Natural killer cell (primary cell): ENCODE data around the gene PPP2R3B. TPM values are rescaled to one million over a fixed set of nuclear protein-coding genes. Genes with fewer than 3 reads are reported as not detected.
"Not testable (repeated sequence)": the region's sequence is repeated elsewhere in the genome, so short reads cannot be mapped to it uniquely, and the experiment has no call there.

Experiments used
- ATAC-seq, 3 donors: fragments of 150-1000 bp in 2 of 3; fragments of 200-7000 bp in 1 of 3; cut with Tn5 transposase; 1 replicate in 1 of 3; 2 replicates in 2 of 3; pipeline ENCODE4 v1.10.0; 2021; ENCODE audit warnings: mild to moderate bottlenecking in 2 of 3, moderate library complexity in 2 of 3
- DNase-seq, 2 donors: peaks; one replicate each; pipeline versions ENCODE4 v3.0.0 to v3.0.0-alpha.2; 2013 to 2021; ENCODE audit warnings: mixed read lengths in 1 of 2
- H3K27ac ChIP-seq: one replicate; pipeline ENCODE4 v1.5.1; 2013; ENCODE audit warnings: mild to moderate bottlenecking, low read length
- H3K27me3 ChIP-seq: one replicate; pipeline ENCODE4 v1.6.1; 2013; ENCODE audit warnings: low read length; ENCODE audit not compliant: control insufficient read depth, insufficient read depth
- H3K36me3 ChIP-seq: one replicate; pipeline ENCODE4 v1.6.1; 2013; ENCODE audit warnings: low read length; ENCODE audit not compliant: control insufficient read depth, insufficient read depth
- H3K4me1 ChIP-seq: one replicate; pipeline ENCODE4 v1.6.1; 2013; ENCODE audit warnings: low read length; ENCODE audit not compliant: control insufficient read depth, insufficient read depth
- H3K4me3 ChIP-seq: one replicate; pipeline ENCODE4 v1.5.1; 2013; ENCODE audit warnings: low read length
- H3K9me3 ChIP-seq: one replicate; pipeline ENCODE4 v1.6.1; 2013; ENCODE audit warnings: low read length; ENCODE audit not compliant: control insufficient read depth, insufficient read depth
- H3K27ac Mint-ChIP-seq, 2 donors: one replicate each; pipeline ENCODE4 v1.8.0; 2022; ENCODE audit warnings: mild to moderate bottlenecking in 2 of 2, mixed read lengths in 2 of 2, moderate library complexity in 1 of 2
- H3K27me3 Mint-ChIP-seq, 2 donors: one replicate each; pipeline ENCODE4 v1.8.0; 2022; ENCODE audit warnings: low read depth in 2 of 2, mixed read lengths in 2 of 2
- H3K36me3 Mint-ChIP-seq: one replicate; pipeline ENCODE4 v1.8.0; 2022; ENCODE audit warnings: mixed read lengths
- H3K4me1 Mint-ChIP-seq, 2 donors: one replicate each; pipeline ENCODE4 v1.8.0; 2022; ENCODE audit warnings: mixed read lengths in 2 of 2
- H3K4me3 Mint-ChIP-seq: one replicate; pipeline ENCODE4 v1.8.0; 2022; ENCODE audit warnings: mild to moderate bottlenecking, moderate library complexity, mixed read lengths
- H3K9me3 Mint-ChIP-seq, 2 donors: one replicate each; pipeline ENCODE4 v1.8.0; 2022; ENCODE audit warnings: mixed read lengths in 2 of 2
- CTCF ChIP-seq: fragments of 200-600 bp; IDR thresholded peaks from one replicate; pipeline ENCODE4 v1.8.0; 2022; ENCODE audit warnings: antibody characterized with exemption
- whole genome bisulfite sequencing: methylation state at CpG from one replicate; pipeline ENCODE4 v1.1.7; 2013; ENCODE audit warnings: missing lambda C conversion rate; ENCODE audit not compliant: insufficient coverage; 5-methylcytosine and 5-hydroxymethylcytosine counted together
- intact Hi-C: fragments of 100-400 bp; cut with micrococcal nuclease; formaldehyde crosslinking; loops from one replicate; pipeline ENCODE4 v1.14.2; 2022
- total RNA-seq, 4 donors: library from RNA; stranded (reverse); fragments of 120-200 nt in 1 of 4; gene quantifications; one replicate each; pipeline versions ENCODE4 v1.2.3 to v1.2.4, GENCODE V29; 2013 to 2022

Gene PPP2R3B
- total RNA-seq, 3 donors from 2014 or later (not counting 1 experiment from before 2014, with no cell fraction given) = 14.0 to 19.4 (median 14.6) TPM

GRCh38 chrX:433771-434170 is 47.1 kb upstream of the PPP2R3B start:
- Histone ChIP-seq H3K27ac (no peak overlapping the region), H3K4me3 (no peak overlapping the region), H3K36me3 (no peaks in the 10 kb centered on the region), H3K27me3 (peaks cover under 1% of the 10 kb centered on the region), H3K9me3 (no peaks in the 10 kb centered on the region), H3K4me1 (no peaks in the 10 kb centered on the region)
- intact Hi-C loops = no loop called here
- no peak overlapping the region for H3K27ac Mint-ChIP-seq
- H3K36me3 Mint-ChIP-seq = no peaks in the 10 kb centered on the region
- DNase-seq (no peak), ATAC-seq (no peak)
- peaks cover 0 to 7% of the 10 kb centered on the region in 2 donors for H3K4me1 Mint-ChIP-seq
- H3K9me3 Mint-ChIP-seq = peaks cover 10 to 11% of the 10 kb centered on the region in 2 donors
- no peak overlapping the region for H3K4me3 Mint-ChIP-seq
- WGBS = 92% methylated on average over 26 of the region's 26 CpGs
- no peak for TF ChIP-seq CTCF
- H3K27me3 Mint-ChIP-seq = peaks cover 3 to 5% of the 10 kb centered on the region in 2 donors

DNA sequence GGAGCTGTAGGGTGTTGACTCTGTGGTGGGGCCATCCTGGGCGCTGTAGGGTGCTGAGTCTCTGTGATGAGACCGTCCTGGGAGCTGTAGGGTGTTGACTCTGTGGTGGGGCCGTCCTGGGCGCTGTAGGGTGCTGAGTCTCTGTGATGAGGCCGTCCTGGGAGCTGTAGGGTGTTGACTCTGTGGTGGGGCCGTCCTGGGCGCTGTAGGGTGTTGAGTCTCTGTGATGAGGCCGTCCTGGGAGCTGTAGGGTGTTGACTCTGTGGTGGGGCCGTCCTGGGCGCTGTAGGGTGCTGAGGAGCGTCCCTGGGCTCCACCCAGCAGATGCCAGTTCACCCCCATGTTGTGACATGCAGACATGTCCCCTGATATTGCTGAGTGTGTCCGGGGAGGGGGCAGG is 46.0 kb upstream of the PPP2R3B start:
- H3K27ac Mint-ChIP-seq, H3K4me1 ChIP-seq, ATAC-seq, H3K36me3 ChIP-seq, H3K4me3 ChIP-seq, DNase-seq, H3K27me3 Mint-ChIP-seq, H3K27me3 ChIP-seq, H3K27ac ChIP-seq, H3K36me3 Mint-ChIP-seq, H3K9me3 ChIP-seq, H3K4me1 Mint-ChIP-seq, intact Hi-C loops, H3K4me3 Mint-ChIP-seq: not testable (repeated sequence)
- peaks cover 10 to 11% of the 10 kb centered on the region in 2 donors for H3K9me3 Mint-ChIP-seq
- WGBS = 91% methylated on average over 8 of the region's 12 CpGs

DNA sequence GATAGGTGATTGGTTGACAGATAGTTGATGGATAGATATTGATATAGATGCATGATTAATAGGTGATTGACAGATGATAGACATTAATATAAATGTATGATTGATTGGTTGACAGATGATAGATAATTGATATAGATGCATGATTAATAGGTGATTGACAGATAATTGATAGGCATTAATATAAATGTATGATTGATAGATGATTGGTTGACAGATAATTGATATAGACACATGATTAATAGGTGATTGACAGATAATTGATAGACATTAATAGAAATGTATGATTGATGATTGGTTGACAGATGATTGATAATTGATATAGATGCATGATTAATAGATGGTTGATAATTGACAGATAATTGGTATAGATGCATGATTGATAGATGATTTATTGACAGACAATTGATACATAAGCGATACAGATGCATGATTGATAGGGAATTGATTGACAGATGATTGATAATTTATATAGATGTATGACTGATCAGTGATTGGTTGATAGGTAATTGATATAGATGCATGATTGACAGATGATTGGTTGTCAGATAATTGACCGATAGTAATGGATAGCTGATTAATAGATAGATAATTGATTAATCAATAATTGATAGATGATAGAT is 44.9 kb upstream of the PPP2R3B start:
- intact Hi-C loops = no loop called here
- no peaks in the 10 kb centered on the region for H3K36me3 ChIP-seq
- peaks cover 0 to 4% of the 10 kb centered on the region in 2 donors for H3K4me1 Mint-ChIP-seq

GRCh38 chrX:431056-431455 is 44.3 kb upstream of the PPP2R3B start:
- H3K9me3 ChIP-seq = no peaks in the 10 kb centered on the region
- no peaks in the 10 kb centered on the region for H3K36me3 ChIP-seq
- TF ChIP-seq CTCF = no peak
- ATAC-seq (no peak), DNase-seq (no peak)
- H3K4me1 ChIP-seq = peaks cover 6% of the 10 kb centered on the region
- peaks cover 2% of the 10 kb centered on the region for H3K27me3 ChIP-seq
- Mint-ChIP-seq H3K27me3 (peaks cover 9 to 18% of the 10 kb centered on the region in 2 donors), H3K9me3 (peaks cover 0 to under 1% of the 10 kb centered on the region in 2 donors), H3K4me3 (no peak overlapping the region), H3K4me1 (peaks cover 0 to 4% of the 10 kb centered on the region in 2 donors), H3K27ac (no peak overlapping the region), H3K36me3 (no peaks in the 10 kb centered on the region)
- H3K27ac ChIP-seq = no peak overlapping the region
- WGBS = 88% methylated on average over 21 of the region's 21 CpGs
- no peak overlapping the region for H3K4me3 ChIP-seq
- intact Hi-C loops = no loop called here

More for the DNA sequence above, 44.9 kb upstream of the PPP2R3B start:
- peaks cover 9 to 14% of the 10 kb centered on the region in 2 donors for H3K27me3 Mint-ChIP-seq
- no peak for ATAC-seq
- H3K9me3 ChIP-seq = no peaks in the 10 kb centered on the region
- H3K36me3 Mint-ChIP-seq = no peaks in the 10 kb centered on the region
- H3K4me1 ChIP-seq = peaks cover 6% of the 10 kb centered on the region
- peaks cover 4 to 6% of the 10 kb centered on the region in 2 donors for H3K9me3 Mint-ChIP-seq
- H3K4me3 ChIP-seq = no peak overlapping the region
- H3K27ac Mint-ChIP-seq = no peak overlapping the region
- H3K4me3 Mint-ChIP-seq = no peak overlapping the region
- no peak for DNase-seq
- no peak overlapping the region for H3K27ac ChIP-seq
- WGBS = 93% methylated on average over 2 of the region's 2 CpGs
- TF ChIP-seq CTCF = no peak
- peaks cover 2% of the 10 kb centered on the region for H3K27me3 ChIP-seq
